Measurements from ENCODE around the gene UPP1. TPM values are rescaled to one million over a fixed set of nuclear protein-coding genes. Genes with fewer than 3 reads are reported as not detected.
A peak's percentile ranks its signal among the peaks of the same experiment; 100 is the strongest.

The UPP1 gene
- total and polyA plus RNA-seq, 2 of the 13 experiments (the other 11 are each of a cell fraction or from before 2014, with no cell fraction given): 5.7 to 9.8 TPM

GRCh38 chr7:48144291-48144768 is 55.3 kb downstream of the UPP1 start (continued):
- no peak for TF ChIP-seq ZXDC (CRISPR knock-in tag; IDR thresholded peaks at IDR 0.05)
- TF ChIP-seq ZNF160 (CRISPR knock-in tag; IDR thresholded peaks at IDR 0.05): 0 out of 2 replicates have a peak, but pooled peaks have one; percentile 50
- peak in 1 of 2 experiments; percentile 20; a peak in 1 of 4 replicates for TF ChIP-seq REST (IDR thresholded peaks at IDR 0.05; ENCODE audit: borderline replicate concordance in 1 of 2, low read depth in 1 of 2, low read length in 2 of 2)
- TF ChIP-seq ZMYM4 (CRISPR knock-in tag; IDR thresholded peaks at IDR 0.05): peak; percentile 49; the same call in 1 of the 2 replicates
- TF ChIP-seq ZNF710 (CRISPR knock-in tag; IDR thresholded peaks at IDR 0.05; ENCODE audit: borderline replicate concordance): peak; percentile 50; the same call in 1 of the 2 replicates
- peak in 1 of 2 experiments; percentile 81; a peak in 2 of 4 replicates for TF ChIP-seq KLF16 (CRISPR knock-in tag; IDR thresholded peaks at IDR 0.05)
- TF ChIP-seq ZNF639 (CRISPR knock-in tag; conservative IDR thresholded peaks at IDR 0.05): 0 out of 2 replicates have a peak, but pooled peaks have one; percentile 37
- 0 out of 2 replicates have a peak, but pooled peaks have one; percentile 40 for TF ChIP-seq KDM5B (CRISPR knock-in tag; IDR thresholded peaks at IDR 0.05; ENCODE audit: borderline replicate concordance)
- no peak for TF ChIP-seq ZNF326 (CRISPR knock-in tag; IDR thresholded peaks at IDR 0.05; ENCODE audit: borderline replicate concordance)
- peak; percentile 72 for TF ChIP-seq SOX13 (IDR thresholded peaks at IDR 0.05)
- peak in 1 of 2 experiments; percentile 99; a peak in 2 of 4 replicates for TF ChIP-seq SOX13 (CRISPR knock-in tag; conservative IDR thresholded peaks at IDR 0.05 in 1 of 2, IDR thresholded peaks at IDR 0.05 in 1 of 2)
- TF ChIP-seq ZNF362 (CRISPR knock-in tag; IDR thresholded peaks at IDR 0.05; ENCODE audit: borderline replicate concordance): peak; percentile 36; the same call in 1 of the 2 replicates
- TF ChIP-seq KDM3A (CRISPR knock-in tag; IDR thresholded peaks at IDR 0.05; ENCODE audit: low read depth): 0 out of 2 replicates have a peak, but pooled peaks have one; percentile 28
- TF ChIP-seq NR2C2 (CRISPR knock-in tag; IDR thresholded peaks at IDR 0.05; ENCODE audit: borderline replicate concordance): peak; percentile 68; the same call in 1 of the 2 replicates
- TF ChIP-seq ISL2 (CRISPR knock-in tag; IDR thresholded peaks at IDR 0.05): peak; percentile 86

All from HepG2 (cell line).